GM18520 (cell line): ENCODE results near the gene TRABD.

Source experiments
- ATAC-seq: cut with Tn5 transposase; IDR thresholded peaks from one replicate; pipeline ENCODE4 v1.9.1; 2021; ENCODE audit not compliant: unreplicated experiment

The TRABD gene

DNA sequence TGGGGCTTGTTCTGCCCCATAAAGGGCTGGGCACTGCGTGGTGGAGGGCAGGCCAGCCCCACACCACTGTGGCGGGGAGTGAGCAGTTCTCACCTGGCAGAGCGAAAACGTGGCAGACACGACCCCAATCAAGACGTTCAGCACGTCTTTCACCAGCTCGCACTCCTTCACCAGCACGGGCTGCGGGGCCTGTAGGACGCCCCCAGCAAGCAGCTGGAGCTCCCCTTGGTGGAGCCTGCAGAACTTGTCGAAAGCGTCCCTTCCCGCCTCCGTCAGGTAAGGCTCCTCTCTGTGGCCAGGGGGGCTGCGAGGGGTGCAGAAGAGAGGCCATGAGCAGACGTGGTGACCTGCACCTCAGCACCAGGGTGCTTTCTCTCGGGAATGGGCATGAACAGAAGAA lies 47.5 kb downstream of the TRABD start:
- ATAC-seq = no peak

DNA sequence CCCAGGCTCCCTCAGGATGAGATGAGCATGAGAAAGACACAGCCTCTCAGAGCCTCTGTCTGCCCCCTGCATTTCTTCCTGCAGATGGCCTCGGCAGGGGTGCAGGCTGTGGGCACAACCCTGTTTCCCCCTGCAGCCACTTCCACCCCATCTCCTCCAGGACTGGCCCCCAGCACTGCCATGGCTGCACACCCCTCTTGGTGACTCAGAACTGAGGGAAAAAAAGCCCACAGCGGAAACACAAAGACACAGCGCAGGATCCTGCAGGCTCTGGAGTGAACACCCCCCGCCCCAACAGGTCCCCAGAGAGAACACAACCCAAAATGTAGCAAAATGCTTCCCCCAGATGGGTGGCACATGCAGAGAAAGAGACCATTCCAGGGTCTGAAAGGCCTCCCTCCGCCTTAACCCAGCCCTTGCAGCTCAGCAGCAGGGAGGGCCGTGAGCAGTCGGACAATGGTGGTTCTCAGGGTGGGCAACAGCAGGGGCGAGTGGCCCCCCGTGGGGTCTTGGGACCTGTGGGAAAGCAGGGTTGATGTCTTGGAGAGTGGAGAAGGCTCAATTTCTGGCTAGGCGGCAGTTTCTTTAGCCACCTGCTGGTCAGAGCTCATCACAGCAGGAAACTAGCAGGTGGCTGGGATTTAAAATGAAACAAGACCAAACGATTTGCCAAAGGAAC lies 51.2 kb downstream of the TRABD start:
- no peak for ATAC-seq

DNA sequence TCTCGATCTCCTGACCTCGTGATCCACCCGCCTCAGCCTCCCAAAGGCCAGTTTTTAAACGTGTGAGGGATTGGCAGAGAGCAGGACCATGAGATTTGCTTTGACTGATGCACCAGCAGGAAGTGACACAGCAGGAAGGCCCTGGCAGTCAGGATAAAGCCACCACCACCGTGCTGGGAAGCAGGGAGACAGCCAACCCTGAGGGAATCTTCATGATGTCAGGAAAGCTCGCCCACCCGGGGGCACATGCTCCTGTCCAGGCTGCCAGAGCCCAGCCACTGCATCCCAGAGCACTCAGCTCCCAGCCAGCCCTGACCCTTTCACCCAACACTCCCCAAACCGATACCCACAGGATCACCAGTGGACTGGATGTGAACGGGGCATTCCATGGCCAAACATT lies 53.0 kb downstream of the TRABD start:
- ATAC-seq = no peak

DNA sequence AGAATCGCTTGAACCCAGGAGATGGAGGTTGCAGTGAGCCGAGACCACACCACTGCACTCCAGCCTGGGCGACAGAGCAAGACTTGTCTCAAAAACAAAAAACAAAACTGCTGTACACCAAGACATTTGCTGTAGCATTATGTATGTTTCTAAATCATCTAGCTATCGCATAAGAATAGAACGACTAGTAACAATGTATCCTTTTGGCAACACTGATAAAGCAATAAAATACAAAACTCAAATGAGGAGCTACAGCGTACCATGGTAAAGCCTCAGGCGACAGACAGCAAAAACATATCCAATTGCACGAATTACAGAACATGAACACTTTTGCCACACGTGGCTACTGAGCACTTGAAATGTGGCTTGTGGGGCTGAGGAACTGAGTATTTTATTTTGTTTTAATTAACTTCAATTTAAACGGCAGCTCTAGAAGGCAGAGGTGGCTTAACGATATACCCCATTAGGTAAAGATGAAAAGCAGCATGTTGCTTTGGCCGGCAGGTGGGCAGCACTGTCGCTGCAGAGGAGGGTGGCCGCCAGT lies 56.8 kb downstream of the TRABD start:
- ATAC-seq = no peak

DNA sequence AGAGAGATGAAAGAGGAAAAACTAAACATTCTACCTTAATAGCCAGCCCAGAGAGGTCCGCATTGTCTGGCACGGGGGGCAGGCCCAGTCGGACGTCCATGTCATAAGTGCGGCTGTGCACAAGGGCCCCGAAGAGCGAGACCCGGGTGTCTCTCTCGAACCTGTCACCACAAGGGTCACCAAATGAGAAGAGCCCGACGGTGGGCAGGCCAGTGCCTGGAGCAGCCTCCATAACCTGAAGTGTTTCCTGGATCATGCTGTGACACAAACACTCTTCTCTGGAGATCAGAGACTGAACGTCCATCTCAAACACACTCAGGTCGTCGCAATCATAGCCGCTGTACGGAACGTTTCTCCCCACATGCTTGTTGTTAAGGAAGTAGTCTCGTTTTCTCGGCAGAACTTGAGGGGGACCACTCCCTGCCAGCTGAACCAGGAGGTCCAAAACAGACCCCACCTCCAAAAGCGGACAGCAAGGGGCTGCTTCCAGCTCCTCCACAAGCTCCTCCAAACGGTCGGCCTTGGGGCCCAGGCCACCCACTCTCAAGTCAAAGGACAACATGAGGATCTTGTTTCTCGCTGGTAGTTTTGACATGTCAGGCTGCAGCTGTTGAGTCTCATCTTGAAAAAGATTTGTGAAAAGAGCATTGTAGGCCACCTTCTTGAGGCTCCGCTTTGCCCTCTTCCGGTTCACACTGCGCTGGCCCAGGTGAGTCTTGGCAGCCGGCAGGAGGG lies 58.1 kb downstream of the TRABD start:
- ATAC-seq = no peak

DNA sequence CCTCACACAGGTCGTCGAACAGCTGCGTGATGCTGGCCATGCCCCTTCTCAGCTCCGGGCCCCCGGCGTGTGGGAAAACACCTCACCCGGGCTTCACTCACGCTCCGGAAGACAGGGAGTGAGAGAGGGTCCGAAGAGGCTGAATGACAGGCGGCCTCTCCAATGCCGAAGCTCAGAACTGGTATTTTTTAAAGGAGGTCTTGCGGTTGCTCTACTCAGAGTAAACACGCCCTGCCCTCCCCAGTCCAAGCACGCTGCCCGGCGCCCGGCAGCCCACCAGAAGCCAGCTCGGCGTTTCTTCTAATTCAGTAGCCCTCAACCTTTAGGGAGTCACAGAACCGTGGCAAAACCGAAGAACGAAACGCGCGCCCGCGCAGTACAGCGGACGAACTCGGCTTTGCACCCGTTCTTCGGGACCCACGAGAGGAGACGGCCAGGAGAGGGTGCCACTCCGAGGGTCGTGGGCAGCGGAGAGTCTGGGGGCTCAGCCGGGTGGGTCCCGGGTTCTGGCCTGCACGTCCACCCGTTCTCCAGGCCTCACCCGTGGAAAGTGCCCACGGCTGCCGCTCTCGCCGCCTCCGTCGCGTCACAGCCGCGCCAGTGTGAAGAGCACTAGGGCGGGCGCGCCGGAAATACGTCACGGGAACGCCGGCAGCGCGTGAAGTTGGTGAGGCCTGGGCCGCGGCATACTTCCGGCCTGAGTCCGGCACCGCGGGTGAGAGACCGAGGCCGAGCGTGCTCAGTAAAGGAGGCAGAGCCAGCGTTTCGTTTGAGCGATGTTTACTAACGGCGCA lies 58.9 kb downstream of the TRABD start, which contains the start of gene TUBGCP6:
TUBGCP6 (minus strand) TSS at position 604 of the 794 bp plus-strand sequence; CDS start at position 40, 564 bp downstream.
- ATAC-seq = peak; percentile 59

DNA sequence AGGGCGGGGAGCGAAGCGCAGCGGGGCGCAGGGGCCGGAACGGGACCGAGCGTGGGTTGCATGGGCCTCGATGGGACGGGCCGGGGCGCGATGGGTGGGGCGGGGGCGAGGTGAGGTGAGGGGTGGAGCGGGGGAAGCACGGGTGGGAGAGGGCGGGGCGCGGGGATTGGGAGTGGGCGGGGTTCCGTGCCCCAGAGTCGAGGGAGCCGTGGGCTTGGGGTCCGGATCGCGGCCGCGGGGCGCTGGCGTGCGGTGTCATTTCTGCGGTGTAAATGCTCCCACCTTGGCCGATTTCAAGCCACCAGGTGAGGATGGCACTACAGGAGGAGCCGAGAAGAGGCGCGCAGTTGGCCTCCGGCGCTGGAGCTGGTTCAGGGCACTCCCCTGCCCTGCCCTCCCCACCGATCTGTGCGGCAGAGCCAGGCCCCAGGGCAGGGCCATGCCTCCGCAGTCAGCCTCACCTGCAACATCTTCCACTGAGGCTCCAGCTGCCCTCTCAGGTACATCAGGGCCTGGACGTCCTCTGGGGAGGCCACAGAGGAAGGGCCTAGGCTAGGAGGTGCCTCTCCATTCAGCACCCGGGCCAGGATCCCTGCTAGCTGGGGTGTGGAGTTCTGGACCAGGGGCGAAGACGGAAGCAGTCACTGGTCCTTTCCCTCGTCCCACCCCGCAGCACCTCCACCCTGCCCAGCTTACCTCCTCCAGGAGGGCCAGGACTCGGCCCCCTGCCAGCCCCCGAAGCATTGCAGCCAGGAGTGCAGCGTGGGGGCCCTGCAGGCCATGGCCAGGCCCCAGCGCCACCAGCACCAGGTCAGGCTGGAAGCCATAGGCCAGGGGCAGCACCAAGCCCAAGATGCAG lies 59.7 kb downstream of the TRABD start:
- no peak for ATAC-seq

DNA sequence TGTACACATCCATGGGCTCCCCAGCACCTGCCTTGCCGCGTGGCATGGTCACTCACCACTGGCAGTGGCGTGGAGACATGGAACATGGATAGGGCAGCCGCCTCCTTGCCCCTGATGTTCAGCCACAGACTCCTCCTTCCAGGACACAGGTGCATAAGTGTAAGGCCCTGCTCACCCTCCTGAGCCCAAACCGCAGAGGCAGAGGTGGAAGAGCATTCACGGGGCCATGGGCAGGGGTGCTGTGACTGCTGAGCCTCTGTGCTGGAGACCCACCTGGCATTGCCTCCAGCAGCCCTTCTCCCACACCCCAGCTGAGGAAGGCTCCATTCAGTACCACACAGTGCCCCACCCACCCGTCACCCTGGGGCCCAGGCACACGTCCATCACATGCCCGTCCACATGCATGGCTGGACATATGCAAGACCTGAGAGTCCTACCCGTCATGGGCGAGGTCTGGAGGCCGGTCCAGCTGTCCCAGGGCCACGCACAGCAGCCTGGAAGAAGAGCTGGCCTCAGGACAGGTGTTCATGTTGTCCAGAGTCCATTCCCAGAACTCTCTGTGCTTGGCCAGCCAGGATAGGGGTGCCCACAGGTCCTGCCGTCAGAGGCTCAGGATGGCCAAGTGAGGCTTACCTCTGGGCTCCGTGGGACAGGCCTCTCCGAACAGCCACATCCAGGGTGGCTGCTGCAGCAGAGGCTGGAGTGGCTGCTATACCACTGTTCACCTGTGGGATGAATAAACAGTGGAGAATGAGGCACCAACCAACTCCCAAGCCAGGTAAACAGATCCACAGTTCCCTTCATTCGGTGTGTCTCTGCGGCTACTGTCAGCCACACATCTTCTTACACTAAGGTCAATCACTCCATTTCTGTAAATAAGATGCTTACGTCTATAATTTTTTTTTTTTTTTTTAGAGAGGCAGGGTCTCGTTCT lies 60.8 kb downstream of the TRABD start:
- ATAC-seq = no peak

DNA sequence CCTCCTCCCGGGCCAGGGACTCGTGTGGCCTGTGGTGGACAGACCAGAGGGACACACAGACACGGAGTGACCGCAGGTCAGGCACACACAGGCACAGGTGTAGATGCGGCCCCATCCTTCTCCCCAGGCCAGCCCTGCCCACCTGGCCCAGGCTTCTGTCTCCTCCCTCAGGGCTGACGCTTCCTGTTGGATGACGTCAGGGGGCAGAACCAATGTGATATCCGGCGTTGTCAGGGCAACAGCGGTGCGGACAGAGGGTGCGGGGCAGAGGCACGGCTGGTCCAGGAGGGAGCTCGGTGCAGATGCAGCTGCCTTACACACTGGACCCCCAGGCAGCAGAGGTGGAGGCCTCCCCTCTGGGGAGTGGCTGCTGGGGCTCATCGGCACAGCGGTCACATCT lies 62.0 kb downstream of the TRABD start:
- ATAC-seq = no peak

DNA sequence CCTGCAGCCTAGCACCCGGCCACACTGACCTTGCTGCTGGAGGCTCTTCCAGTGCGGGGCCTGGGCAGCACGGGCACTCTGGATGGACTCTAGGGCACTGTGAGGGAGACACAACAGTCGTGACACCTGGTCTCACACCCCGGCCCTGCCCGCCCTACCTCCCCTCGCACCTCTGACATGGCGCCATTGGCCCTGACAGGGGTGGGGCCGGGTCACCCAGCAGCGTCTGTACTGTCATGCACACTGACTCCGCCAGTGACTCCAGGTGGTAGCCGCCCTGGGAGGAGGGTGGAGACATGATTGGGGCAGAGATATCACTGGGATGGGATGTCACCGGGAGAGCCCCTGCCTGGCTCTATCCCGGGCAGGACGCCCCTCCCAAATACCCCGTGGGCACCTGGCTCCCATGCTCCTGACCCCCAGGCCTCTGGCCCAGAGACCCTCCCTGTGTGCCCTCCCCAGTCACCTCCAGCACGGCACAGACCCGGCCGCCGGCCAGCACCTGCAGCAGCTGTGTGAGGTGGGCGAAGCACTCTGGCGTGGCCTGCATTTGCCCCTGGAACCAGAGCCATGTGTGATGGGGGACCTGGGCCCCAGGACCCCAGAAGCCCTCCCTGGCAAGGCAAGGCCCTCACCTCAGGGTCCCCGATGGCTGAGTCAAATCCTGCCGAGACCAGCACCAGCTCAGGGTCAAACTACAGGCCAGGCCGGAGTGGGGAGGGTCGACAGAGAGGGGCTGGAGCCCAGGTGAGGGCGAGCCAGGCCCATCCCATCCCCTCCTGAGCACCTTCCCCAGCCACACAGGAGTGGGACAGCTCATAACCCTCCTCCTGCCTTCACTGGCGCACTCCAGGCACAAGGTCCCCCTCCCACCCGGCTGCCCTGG lies 62.7 kb downstream of the TRABD start:
- ATAC-seq = no peak
